ENCODE results near the gene EZH1.

- TF ChIP-seq POLR2A (IDR thresholded peaks at IDR 0.05) = no peak
- TF ChIP-seq, protein P1, sequence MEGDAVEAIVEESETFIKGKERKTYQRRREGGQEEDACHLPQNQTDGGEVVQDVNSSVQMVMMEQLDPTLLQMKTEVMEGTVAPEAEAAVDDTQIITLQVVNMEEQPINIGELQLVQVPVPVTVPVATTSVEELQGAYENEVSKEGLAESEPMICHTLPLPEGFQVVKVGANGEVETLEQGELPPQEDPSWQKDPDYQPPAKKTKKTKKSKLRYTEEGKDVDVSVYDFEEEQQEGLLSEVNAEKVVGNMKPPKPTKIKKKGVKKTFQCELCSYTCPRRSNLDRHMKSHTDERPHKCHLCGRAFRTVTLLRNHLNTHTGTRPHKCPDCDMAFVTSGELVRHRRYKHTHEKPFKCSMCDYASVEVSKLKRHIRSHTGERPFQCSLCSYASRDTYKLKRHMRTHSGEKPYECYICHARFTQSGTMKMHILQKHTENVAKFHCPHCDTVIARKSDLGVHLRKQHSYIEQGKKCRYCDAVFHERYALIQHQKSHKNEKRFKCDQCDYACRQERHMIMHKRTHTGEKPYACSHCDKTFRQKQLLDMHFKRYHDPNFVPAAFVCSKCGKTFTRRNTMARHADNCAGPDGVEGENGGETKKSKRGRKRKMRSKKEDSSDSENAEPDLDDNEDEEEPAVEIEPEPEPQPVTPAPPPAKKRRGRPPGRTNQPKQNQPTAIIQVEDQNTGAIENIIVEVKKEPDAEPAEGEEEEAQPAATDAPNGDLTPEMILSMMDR (IDR thresholded peaks at IDR 0.05) = no peak
Measured at GRCh38 chr17:42781639-42782165, 36.9 kb upstream of the EZH1 start.
